A204.1 (cell line): Measurements from ENCODE around the gene AMBRA1.
"Not testable (repeated sequence)": the region's sequence is repeated elsewhere in the genome, so short reads cannot be mapped to it uniquely, and the experiment has no call there.

Source experiments
- FAIRE-seq: peaks from 2 replicates; lab custom pipeline; 2012; peaks lifted over from hg19 to GRCh38; lab: Jason Lieb, UNC

Gene AMBRA1

DNA sequence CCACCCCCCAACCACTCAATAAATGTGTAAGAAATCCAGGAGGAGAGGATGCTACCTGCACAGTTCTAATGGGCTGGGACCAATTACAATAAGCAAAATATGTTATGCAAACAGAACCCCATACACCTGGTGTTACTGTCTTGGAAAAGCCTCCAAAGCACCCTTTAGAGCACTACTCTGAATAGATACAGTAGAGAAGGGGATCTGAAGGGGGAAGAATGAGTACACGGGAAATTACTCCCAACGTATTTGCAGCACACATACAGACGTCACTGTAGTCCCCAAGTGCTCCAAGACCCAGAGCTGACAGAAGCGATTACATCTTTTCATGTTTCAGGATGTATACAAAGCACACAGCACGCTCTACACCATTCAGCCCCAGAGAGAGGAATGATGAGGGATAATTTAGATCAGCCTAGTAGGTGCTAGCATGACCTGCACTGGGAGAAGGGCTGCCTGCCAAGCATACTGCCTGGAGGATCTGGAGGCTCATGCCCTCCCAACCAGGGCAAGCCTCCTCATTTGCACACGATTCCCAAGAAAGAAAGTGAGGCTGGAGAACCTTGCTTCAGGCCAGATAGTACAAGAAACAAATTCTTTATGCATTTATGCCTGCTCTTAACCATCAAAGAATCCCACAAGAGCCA, 63.8 kb downstream of the AMBRA1 start:
- no peak for FAIRE-seq

DNA sequence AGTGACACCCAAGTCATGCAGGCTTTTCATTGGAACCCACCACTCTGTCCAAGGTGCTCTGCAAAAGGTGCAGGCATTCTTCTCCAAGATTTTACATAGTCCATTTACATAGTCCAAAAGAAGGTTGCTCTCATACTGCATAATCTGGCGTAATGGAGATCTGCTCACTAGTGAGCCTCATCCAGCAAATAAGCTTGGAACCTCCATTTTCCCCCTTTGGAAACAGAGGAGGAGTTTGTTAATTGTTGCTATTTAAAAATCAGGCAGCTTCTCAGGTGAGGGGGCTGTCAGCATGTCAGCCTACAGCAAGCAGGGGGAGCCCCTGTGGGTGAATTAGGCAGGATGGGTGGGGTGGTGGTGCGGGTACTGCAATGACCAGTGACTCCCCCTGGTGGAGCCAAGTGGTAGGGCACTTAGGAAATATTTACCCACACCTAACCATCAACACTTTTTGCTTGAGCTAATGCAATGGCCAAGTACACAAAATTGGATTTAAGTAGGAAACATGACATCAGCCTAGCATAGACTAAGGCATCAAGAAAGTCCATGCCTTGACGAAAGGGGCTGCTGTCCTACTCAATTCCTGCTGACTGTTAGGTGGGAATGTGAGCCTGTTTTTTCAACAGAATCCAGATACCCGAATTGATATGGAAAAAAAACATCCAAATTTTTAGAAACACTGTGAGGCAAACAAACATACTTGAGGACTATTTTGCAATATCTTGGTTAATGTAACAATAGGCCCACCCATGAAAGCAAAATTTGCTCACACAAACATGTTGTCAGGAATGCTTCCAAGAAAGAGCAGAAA, 64.5 kb downstream of the AMBRA1 start:
- no peak for FAIRE-seq

GRCh38 chr11:46528445-46529094, 65.3 kb downstream of the AMBRA1 start:
- no peak for FAIRE-seq

DNA sequence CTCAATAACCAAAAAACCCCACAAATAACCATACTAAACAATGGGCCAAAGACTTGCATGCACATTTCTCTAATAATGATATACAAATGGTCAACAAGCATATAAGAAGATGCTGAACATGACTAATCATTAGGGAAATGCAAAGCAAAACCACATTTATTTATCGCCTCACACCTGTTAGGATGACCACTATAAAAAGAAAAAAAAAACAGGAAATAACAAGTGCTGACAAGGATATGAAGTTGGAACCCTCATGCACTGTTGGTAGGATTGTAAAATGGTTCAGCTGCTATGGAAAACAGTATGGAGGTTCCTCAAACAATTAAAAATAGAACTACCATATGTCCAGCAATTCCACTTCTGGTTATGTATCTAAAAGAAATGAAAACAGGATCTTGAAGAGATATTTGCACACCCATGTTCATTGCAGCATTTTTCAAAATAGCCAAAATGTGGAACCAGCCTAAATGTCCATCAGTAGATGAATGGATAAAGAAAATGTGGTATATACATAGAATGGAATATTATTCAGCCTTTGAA, 66.2 kb downstream of the AMBRA1 start:
- FAIRE-seq: no peak

DNA sequence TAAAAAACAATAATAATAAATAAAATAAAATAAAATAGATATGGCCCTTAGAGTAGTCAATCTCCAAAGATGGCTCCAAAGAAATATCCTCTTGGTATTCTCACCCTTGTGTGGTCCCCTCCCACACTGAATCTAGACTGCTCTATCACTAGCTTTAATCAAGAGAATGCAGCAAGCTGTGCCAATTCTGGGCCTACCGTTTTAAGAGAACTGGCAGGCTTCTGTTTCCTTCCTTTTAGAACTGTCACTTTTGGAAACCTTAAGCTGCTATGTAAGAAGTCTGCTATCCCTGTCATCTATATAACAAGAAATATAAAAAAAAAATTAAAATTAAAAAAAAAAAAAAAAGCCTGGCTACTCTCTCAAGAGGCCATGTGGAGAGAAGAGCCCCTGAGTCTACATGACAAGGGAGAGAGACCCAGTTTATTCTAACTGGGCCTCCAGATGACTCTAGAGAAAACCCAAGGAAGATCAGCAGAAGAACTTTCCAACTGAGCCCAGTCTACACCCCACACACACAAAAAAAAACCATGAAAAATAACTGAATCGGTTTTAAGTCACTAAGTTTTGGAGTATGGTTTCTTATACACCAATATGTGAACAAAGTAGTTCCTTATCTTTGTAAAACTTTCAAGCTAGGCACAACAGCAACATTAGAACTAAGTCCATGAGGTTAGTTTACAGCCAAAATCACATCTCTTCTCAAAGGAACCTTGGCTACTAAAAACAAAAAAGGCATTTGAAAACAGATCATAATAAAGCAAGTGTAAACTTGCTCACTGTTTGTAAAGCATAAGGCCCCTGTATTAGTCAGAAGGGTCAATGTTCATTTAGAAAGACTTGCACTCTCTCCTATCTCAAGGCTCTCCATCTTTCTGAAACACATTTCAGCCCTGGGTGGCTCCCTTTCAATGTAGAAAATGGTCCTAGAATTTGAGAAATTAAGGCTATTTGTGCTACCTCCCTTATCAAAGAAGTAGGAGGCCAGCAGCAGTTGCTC, 67.3 kb downstream of the AMBRA1 start:
- no peak for FAIRE-seq

GRCh38 chr11:46524201-46524770, 69.5 kb downstream of the AMBRA1 start:
- FAIRE-seq: no peak

GRCh38 chr11:46523290-46523689, 70.5 kb downstream of the AMBRA1 start:
- FAIRE-seq: no peak

DNA sequence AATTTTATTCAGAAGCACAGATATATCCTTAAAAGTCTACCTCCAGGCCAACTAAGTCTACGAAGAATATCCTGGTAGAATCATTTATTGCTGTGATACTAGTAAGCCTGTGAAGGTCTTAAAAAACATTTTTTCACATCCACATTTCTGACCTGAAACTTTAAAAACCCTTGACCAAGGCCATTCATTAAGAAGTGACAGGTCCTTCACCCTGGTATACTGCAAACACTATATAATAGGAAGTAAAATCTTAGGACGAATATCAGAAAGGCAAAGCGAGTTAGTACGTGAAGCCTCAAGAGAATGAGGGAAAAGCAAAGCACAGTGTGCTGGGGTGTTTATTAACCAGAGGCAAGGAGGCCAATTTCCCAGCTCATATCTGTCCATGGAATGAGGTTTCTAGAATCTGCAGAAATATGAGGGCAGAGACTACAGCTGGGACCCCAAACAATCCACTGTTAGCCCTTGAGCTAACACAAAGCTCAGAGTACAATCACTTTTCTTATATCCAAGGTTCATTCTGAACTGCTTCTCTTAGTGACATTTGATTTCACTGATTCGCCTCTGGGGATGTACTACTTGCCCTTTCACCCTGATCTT, 71.0 kb downstream of the AMBRA1 start:
- FAIRE-seq: no peak

GRCh38 chr11:46521961-46522681, 71.7 kb downstream of the AMBRA1 start:
- no peak for FAIRE-seq

- FAIRE-seq: no peak
Observed at GRCh38 chr11:46520971-46521745, 72.7 kb downstream of the AMBRA1 start.

DNA sequence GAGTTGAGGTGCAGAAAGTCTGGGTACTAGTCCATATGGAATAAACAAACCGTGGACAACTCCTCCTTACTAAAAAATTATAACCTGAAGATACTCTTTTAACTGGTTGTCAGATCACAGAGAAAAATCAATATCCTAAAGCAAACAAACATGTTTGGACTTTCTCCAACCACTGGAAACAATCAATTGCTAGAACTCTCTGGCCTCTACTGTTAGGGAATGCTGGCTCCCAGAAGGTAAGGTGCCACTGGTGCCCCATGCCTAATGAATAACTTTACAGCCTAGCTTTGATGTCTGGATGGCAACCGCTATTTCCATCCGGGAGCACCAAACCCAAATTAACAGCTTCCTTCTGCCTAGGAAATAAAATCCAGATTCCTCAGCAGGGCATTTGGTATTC, 74.5 kb downstream of the AMBRA1 start:
- FAIRE-seq: no peak

GRCh38 chr11:46518928-46519327, 74.9 kb downstream of the AMBRA1 start:
- FAIRE-seq: not testable (repeated sequence)

- no peak for FAIRE-seq
Observed at GRCh38 chr11:46514370-46514769, 79.5 kb downstream of the AMBRA1 start.

DNA sequence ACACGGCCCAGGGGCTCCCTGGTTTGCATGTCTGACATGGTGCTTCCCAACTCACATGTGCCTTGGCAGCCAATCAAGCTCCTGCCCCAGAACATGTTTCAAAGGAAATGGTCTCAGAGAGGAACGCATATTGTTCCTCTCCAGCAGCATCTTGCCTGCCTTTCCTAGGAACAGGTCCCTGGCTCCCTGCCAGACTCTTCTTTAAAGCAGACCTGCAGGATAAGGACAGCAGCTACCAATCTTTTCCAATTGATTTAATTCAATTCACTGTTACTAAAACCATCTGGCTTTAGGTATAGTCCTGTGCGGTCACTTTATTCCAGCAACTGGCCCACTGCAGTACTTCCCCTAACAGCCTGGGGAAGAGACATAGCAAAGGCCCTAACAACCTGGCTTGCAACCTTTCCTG, 79.9 kb downstream of the AMBRA1 start:
- FAIRE-seq: no peak

DNA sequence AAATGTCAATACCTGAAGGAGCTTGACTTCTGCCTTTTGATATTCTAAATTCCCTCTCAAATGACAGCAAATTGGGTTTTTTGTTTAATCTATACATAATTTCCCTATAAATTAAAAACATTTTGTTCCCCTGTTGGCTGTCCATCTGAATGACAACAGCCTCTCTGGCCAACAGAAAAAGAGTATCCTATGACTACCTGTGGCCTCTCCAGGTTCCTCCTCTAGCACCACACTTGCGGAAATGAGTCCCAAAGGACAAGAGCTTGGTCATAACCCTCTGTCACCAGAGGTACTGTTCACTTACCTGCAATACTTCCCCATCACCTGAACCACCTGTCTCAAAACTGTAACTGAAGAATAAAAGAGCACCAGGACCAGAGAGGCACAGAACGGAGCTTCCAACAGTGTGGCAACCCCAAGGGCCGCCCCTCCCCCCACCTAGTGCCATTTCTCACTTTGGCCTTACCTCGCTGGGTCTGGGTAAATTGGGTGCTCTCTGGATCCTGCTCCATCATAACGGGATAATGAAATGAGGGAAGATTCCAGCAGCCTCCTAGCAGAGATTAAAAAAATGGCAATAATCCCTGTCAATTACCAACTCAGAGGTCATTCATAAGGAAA, 81.5 kb downstream of the AMBRA1 start:
- FAIRE-seq: no peak

DNA sequence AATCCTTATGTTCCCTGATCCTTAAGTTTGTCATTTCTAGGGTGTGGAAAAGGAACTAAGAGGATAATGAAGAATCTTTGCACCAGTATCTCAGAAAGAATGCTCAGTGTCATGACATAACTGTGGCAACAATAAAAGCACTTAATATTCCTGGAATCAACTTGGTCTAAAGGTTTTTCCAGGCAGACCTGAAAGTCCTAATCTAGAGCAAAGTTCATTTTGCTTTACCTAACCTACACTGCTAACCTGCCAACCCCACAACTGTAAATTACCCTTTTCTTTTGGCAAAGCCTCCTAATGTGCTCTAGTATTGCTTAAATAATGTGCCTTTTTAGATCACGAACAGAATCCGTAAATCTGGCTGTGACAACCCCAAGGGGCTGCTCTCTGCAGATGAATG, 82.5 kb downstream of the AMBRA1 start:
- FAIRE-seq: no peak

- no peak for FAIRE-seq
Observed at GRCh38 chr11:46508360-46508759, 85.5 kb downstream of the AMBRA1 start.

GRCh38 chr11:46506483-46506791, 87.4 kb downstream of the AMBRA1 start:
- no peak for FAIRE-seq

GRCh38 chr11:46505741-46506482, 87.9 kb downstream of the AMBRA1 start:
- no peak for FAIRE-seq
